GM18508 (cell line): ENCODE data around the gene NEURL2.
"Not testable (repeated sequence)": the region's sequence is repeated elsewhere in the genome, so short reads cannot be mapped to it uniquely, and the experiment has no call there.

ENCODE experiments used
- ATAC-seq: cut with Tn5 transposase; IDR thresholded peaks from one replicate; pipeline ENCODE4 v1.9.1; 2021; ENCODE audit warnings: moderate number of reproducible peaks; ENCODE audit not compliant: insufficient read depth, unreplicated experiment

NEURL2 gene

DNA sequence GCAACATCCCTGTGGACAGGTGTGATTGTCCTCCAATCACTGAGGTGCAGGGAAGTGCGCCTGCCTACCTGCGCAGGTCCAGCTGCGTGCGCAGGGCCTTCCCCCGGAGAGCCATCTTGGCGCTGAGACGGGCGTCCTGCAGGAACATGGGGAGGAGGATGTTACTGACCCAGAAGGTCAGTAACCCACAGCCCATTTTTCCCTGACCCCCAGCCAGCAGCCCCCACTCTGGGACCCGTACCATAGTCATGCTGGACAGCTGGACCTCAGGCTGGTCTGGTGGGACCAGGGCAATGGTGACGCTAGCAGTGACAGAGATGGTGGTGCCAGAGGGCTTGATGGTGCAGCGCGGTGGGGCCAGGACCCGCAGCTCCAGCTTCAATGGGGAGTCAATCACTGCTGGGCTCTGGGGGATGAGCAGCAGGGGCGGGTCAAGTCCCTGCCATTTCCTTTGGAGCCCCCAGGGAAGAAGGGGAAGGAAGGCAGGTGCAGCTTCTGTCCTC is 11.2 kb upstream of the NEURL2 start:
- ATAC-seq, result no peak

DNA sequence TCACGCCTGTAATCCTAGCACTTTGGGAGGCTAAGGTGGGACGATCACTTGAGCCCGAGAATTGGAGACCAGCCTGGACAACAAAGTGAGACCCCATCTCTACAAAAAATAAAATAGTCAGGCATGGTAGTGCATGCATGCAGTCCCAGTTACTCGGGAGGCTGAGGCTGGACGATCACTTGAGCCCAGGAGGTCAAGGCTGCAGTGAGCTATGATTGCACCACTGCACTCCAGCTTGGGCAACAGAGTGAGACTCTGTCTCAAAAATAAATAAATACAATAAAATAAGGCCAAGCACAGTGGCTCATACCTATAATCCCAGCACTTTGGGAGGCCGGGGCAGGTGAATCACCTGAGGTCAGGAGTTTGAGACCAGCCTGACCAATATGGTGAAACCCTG is 10.3 kb upstream of the NEURL2 start:
- not testable (repeated sequence) for ATAC-seq

DNA sequence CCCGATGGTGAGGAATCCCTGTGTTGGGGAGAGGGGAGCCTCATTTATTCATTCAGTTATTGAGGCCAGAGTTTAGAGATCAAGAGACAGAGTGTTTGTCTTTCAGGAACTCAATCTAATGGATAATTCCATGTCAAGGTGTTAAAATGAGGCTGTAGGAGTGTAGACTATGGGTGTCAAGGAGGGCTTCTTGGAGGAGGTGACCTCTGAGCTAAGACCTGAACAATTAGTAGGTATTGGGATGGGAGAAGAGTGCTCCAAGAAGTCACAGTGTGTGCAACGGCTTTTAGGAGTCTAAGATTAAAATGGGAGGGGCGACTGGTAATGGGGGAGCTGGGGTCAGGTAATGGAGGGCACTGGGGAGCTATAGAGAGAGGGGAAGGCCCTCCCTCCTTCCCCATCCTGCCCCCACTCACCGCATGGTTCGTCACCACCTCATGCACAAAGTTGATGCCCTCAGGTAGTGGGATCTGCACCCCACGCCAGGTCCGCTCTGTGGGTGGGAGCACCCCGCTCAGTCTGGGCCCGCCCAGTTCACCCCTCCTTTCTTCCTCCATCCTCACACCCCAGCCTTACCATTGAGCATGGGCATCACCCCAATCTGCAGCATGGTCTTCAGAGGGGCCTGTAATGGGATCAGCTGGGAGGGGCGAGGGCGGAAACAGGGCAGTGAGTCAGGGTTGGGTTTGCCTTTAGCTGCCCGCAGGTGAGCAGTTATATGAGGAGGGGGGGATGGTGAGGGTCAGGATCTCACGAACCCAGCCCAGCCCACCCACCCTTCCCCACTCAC is 8.2 kb upstream of the NEURL2 start:
- no peak for ATAC-seq

DNA sequence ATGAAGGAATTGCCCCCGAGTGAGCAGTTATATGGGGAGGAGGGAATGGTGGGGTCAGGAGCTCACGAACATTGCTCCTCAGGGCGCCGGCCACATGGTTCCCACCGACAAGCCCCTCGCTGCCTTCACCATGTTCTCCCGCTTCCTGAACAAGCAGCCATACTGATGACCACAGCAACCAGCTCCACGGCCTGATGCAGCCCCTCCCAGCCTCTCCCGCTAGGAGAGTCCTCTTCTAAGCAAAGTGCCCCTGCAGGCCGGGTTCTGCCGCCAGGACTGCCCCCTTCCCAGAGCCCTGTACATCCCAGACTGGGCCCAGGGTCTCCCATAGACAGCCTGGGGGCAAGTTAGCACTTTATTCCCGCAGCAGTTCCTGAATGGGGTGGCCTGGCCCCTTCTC is 7.3 kb upstream of the NEURL2 start:
- ATAC-seq, result no peak

DNA sequence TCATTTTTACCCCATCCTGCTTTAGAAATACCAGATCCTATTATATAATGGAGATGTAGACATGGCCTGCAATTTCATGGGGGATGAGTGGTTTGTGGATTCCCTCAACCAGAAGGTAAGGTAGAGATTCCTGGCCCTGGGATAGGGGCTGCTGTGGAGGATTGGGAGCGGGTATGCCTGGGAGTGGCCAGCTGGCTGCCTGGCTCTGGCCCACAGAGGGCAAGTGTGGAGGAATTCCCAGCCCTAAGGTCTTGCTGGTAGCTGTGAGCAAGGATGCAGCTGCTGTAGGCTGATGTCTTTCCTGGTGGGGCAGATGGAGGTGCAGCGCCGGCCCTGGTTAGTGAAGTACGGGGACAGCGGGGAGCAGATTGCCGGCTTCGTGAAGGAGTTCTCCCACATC is 6.7 kb upstream of the NEURL2 start:
- no peak for ATAC-seq

DNA sequence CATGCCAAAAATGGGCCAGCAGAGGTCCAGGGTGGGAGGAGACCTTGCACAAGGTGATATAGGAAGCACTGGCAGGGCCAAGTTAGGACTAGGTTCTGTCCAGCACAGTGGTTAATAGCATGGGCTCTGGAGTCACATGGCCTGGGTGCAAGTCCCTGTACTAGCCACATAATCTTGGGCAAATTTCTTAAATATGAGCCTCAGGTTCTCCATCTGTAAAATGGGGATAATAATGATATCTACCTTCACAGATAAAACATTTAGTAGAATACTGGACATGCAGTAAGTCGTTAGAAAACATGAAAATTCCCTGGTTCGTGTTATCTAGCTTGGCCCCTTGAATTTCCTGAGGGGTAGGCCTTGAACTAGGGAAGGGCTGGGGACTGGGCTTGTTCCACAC is 6.3 kb upstream of the NEURL2 start:
- ATAC-seq, result no peak

DNA sequence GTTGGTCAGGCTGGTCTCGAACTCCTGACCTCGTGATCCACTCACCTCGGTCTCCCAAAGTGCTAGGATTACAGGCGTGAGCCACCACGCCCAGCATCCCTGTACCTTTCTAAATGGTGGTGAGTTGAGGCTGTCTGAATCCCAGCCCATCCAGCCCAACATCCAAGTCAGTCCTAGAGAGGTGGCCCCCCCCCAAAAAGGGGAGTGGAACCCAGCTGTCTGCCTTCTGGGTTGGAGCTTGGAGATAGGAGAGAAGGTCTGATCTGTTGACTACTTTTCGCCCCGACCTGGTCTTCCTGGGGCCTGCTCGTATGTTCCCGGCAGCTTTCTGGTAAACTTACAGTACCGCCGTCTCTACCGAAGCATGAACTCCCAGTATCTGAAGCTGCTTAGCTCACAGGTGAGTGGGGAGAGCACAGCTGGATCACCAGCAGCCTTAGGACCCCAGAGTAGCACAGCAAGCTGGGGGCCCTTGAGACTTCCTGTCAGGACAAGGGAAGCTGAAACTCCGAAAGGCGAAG is 5.7 kb upstream of the NEURL2 start:
- no peak for ATAC-seq

DNA sequence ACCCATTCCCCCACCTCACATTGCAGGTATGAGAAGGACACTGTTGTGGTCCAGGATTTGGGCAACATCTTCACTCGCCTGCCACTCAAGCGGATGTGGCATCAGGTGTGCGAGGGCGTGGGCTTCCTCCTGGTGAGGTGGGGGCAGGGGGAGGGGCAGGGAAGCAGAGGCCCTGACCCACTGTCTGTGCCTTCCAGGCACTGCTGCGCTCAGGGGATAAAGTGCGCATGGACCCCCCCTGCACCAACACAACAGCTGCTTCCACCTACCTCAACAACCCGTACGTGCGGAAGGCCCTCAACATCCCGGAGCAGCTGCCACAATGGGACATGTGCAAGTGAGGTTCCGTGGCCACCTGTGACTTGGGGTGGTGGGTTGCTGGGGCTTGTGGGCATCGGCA is 3.8 kb upstream of the NEURL2 start:
- no peak for ATAC-seq

DNA sequence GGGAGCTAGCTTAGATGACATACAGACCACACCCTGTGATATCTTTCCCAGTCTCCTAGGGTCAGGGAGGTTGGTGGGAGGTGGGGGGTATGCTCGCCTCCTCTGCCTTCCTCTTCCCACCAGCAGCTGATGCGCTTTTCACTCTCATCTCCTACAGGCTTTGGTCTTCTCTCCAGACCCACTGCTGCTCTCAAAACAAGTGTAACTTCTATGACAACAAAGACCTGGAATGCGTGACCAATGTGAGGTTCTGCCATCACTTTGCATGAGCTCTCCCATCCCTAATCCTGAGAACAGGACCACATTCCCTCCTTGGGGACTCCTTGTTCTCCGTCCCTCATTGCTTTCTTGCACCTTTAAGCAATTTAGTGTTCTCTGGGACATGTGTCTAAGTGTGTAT is 2.8 kb upstream of the NEURL2 start:
- ATAC-seq, result no peak

DNA sequence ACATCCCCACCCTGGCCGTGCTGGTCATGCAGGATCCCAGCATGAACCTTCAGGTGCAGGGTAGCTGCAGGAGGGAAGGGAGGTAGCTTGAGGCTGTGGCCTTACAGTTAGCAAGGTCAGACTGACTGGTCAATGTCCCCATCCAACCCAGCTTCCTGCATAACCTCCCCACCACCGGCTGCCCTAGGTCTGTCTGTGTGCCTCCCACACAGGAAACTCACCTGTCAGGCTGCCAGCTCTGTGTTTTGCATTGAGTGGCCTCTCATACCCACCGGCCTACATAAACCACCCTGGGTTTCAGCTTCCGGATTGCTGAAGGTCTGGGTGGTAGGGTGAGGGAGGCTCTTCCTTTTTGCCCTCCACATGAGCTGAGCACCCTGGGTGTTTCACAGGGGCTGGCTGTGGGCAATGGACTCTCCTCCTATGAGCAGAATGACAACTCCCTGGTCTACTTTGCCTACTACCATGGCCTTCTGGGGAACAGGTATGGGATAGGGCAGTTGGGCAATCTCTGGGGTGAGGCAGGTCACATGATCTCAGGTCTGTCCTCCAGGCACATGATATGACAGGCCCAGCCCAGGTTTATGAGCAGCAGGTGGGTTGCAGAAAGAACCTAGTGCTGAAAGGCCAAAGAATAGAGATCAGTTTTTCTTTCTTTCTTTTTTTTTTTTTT is 2.0 kb upstream of the NEURL2 start:
- no peak for ATAC-seq

DNA sequence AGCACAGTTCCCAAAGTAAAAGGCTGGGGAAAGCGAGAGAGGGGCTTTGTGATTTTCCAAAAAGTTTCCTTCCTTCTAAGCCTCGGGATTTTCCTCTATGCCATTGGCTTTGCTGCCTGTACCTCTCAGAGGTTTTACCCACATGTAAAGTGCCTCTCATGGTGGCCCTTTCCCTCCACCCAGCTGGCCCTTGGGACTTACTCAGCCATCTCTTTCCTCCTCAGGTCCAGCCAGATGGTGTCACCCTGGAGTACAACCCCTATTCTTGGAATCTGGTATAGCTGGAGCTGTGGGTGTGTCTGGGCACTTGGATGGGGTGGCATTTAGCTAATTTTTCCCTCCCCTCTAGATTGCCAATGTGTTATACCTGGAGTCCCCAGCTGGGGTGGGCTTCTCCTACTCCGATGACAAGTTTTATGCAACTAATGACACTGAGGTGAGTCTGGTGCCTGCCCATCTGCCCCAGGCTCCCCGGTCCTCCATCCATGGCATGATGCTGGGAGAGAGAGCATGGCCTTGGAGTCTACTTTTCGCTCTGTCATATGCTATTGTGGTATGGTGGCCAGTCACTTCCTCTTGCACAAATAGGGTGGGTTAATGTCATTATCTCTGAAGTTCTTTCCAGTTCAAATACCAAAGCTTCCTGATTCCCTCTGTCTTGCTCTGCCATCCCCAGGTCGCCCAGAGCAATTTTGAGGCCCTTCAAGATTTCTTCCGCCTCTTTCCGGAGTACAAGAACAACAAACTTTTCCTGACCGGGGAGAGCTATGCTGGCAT is 1.2 kb upstream of the NEURL2 start:
- ATAC-seq, result no peak

DNA sequence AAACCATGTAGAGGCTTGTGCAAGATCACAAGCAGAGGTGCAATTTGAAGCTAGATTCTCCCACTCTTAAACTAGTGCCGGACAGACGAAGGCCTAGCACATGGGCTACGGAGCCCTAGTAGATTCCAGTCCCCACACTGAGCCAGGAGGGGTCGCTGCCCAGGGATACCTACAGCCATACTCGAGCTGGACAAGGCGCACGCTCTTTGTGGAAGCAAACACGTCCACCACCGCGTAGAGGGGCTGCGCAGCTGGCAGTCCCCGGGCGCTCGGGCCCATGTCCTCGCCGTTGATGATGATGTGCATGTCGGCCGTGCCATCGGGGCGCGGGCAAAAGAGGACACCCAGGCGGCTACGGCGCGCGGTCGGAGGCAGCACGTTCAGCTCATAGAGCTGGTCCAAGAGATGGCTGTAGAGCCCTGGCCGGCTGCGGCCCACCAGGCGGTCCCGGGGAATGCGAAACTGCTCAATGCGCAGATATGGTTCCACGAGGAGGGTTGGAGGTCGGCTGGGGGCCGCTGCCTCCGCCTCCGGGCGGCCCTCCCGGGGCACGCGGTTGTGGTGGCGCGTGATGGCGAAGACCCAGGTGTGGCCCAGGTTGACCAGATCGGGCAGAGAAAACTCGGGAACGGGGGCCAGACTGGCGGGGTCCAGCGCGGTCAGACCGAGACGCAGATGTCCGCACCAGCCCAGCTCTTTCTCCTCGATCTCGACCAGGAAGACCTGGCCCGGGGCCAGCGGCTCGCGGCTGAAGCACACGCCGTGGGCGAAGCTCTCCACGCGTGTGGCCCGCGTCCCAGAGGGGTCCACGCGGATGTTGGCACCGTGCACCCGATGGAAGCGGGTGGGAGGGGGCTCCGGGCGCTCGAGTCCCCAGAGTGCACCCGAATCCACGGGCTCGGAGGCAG is 677 bp downstream of the NEURL2 start:
- ATAC-seq, result no peak

DNA sequence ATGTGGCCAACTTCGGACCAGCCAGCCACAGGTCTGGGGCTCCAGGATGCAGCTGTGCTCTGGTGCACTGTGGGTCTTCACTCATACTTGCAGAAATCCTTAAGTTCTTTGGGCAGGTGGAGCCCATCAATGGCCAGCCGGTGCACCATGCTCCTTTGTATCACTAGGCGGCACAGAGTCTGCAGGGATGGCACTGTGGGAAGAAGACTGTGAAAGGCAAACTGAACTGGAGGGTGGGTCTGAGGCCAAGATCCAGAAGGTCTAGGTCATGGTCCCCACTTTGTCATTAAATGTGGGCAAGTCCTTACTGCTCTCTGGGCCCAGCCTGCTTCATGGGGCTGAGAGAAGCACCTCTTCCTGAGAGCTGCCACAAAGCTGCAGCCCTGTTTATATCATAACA is 2.3 kb downstream of the NEURL2 start:
- ATAC-seq, result no peak

DNA sequence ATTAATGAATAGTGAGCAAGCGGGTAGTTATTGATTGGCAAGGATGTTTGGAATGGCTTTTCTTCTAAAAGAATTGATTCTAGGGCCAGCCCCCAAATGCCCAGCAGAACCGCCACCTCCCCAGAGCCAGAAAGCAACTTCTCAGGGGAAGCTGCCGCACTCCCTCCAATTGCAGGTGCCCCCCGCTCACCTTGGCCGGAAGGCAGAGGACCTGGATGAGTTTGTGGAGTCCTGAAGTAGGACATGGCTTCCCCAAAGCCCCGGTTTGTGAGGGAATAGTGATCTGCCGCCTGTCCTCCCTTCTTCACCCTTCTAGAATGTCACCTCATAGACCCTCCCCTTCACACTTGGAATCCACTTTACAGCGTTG is 3.7 kb downstream of the NEURL2 start, which contains the start of gene SPATA25:
Gene SPATA25 (minus strand): TSS at position 277 of the 370 bp plus-strand sequence. CDS start 32 bp downstream, at position 245.
- no peak for ATAC-seq

DNA sequence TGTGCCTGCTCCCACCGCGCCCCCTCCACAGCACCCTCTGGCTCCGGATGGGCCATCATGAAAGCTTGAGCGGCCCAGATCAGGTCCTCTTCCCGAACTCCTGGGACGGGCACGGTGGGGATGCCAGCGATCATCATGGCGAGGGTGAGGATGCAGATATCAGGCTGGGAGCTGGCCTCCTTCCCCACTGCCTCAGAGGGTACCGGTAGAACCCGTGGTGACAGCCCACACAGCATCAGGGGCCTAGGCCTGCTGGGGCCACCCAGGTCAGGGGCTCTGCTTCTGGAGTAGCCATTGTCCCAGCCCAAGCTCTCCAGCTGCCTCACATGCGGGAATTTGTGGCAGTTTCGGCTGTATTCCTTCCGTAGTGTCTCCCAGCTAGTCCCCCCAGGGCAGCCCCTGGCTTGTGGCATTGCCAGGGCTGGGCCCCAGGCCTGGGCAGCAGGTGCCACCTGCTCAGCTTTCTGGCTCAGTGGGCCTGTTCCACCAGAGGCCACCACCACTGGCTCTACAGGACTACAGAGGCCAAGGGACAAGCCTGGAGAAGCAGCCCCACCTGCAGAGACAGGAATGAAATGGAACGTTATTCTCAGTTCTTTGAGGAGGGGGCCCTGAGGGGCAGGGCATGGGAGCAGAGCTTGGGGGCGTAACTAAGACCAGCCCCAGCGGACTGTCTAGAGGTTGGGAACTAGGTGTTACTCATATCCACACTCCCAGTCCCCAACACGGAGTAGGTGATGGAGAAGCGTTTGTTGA is 4.2 kb downstream of the NEURL2 start:
- no peak for ATAC-seq

DNA sequence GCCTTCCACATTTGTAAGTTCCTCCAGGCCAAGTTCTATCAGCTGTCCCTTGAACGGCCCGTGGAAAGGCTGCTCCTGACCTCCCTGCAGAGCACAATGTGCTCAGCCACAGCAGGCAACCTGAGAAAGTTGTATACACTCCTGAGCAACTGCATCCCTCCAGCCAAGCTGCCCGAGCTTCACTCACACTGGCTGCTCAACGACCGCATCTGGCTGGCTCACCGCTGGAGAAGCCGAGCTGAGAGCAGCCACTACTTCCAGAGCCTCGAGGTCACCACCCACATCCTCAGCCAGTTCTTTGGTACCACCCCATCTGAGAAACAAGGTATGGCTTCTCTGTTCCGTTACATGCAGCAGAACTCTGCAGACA is 7.9 kb downstream of the NEURL2 start:
- ATAC-seq, result no peak

DNA sequence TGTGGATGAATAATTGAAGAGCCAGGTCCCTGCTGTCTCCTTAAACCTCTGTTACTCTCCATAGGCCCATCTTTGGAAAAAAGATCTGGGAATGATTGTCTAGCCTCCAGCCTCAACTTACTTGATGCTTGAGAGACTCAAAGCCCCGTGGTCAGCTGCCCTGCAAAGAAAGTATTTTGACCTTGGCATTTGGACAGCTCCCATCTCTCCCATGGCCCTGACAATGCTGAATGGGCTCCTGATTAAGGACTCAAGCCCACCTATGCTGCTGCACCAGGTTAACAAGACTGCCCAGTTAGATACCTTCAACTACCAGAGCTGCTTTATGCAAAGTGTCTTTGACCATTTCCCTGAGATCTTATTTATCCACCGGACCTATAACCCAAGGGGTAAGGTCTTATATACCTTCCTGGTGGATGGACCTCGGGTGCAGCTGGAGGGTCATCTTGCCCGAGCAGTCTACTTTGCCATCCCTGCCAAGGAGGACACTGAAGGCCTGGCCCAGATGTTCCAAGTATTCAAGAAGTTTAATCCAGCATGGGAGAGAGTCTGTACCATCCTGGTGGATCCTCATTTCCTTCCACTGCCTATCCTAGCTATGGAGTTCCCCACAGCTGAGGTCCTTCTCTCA is 8.4 kb downstream of the NEURL2 start:
- ATAC-seq, result no peak

DNA sequence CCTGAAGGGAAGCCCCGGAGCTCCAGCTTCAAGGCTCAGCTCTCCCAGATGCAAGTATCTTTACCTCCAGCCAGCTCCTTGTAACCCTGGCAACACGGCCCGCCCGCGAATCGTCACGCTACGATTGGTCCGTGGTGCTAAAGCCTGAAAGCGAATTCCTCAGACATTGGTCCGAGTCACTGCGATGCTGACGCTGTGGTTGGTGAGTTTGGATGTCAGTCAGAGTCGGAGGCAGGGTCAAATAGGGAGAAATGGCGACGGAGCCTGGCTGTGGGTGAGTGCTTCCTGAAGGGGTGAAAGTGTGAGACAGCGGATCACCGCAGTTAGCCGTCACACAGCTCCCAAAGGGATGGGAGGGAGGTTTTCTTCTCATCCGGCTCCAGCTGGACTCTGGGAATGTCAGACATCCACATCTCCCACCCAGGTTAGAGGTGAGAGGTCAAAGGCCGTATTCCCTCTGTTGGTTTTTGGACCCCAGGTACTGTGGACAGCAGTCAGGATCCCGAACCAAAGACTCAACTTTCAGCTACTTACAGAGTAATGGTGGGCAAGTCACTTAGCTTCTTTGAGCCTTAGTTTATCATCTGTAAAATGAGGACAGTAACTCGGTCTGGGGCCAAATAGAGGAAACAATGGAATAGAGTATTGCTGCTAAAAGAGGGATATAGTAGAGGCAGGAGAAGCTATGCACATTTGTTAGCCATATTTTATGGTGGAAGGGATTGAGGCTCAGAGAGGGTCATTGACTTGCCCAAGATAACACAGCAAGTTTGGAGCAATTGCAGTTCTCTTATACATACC is 9.8 kb downstream of the NEURL2 start, which contains the start of gene ZSWIM1:
Gene ZSWIM1 (plus strand): TSS at position 240 of the 801 bp plus-strand sequence. CDS start 1,366 bp downstream, outside the sequence.
- ATAC-seq, result peak; percentile 81
